Pancreas (tissue), 10 donors: Measurements from ENCODE around the gene ZNF740. TPM values are rescaled to one million over a fixed set of nuclear protein-coding genes. Genes with fewer than 3 reads are reported as not detected.

ENCODE experiments used
- ATAC-seq, 4 donors: fragments of 200-7000 bp; cut with Tn5 transposase; one replicate each; pipeline versions ENCODE4 v1.8.0 to v1.9.1; 2020; ENCODE audit warnings: mild to moderate bottlenecking in 4 of 4, moderate library complexity in 4 of 4
- DNase-seq, 6 donors: peaks; one replicate each; pipeline ENCODE4 v3.0.0-alpha.2; 2020
- FAIRE-seq: peaks from 2 replicates; lab custom pipeline; 2012; peaks lifted over from hg19 to GRCh38; lab: Jason Lieb, UNC
- H3K27ac ChIP-seq, 4 donors: fragments of 200-600 bp; sonication (generic); 1 replicate in 3 of 4; 2 replicates in 1 of 4; pipeline versions ENCODE4 v1.5.0 to v1.8.0; 2020
- H3K27me3 ChIP-seq, 4 donors: fragments of 200-600 bp; one replicate each; pipeline ENCODE4 v1.8.0; 2021
- H3K36me3 ChIP-seq, 3 donors: fragments of 200-600 bp; sonication (generic) in 1 of 3; one replicate each; pipeline versions ENCODE4 v1.5.0 to v1.8.0; 2020 to 2021
- H3K4me1 ChIP-seq, 3 donors: fragments of 200-600 bp; one replicate each; pipeline ENCODE4 v1.8.0; 2021
- H3K4me3 ChIP-seq, 4 donors: fragments of 200-600 bp; sonication (generic) in 2 of 4; one replicate each; pipeline versions ENCODE4 v1.5.0 to v1.8.0; 2020 to 2021
- H3K9me3 ChIP-seq, 4 donors: fragments of 200-600 bp; one replicate each; pipeline ENCODE4 v1.8.0; 2021
- WGBS, 2 donors: extraction: QIAGEN DNeasy Blood & Tissue Kit; methylation state at CpG; one replicate each; pipeline ENCODE4 v1.1.7; 2013; 5-methylcytosine and 5-hydroxymethylcytosine counted together
- intact Hi-C, 3 donors: fragments of 100-400 bp; cut with DNase I; formaldehyde crosslinking; loops; one replicate each; pipeline versions ENCODE4 v1.11.1 to v1.14.2; 2022
- polyA plus RNA-seq, 2 donors: library from polyadenylated mRNA; stranded (reverse); fragments of 200-250 nt; gene quantifications; one replicate each; pipeline ENCODE4 v1.2.3, GENCODE V29; 2013
- total RNA-seq, 6 donors: library from RNA; stranded (reverse); fragmentation: NEBNext Ultra II Directional in 4 of 6; extraction: Animal tissue kit (Norgen Biotek cat#: 25700) in 4 of 6; gene quantifications; one replicate each; pipeline versions ENCODE4 v1.2.1 to v1.2.4, GENCODE V29; 2021 to 2023
- TF ChIP-seq, protein P1 (sequence below), 4 donors: fragments of 200-600 bp; sonication (generic) in 3 of 4; IDR thresholded peaks; one replicate each; pipeline versions ENCODE4 v1.5.0 to v1.8.0; 2021; ENCODE audit warnings: antibody characterized with exemption in 4 of 4
- donor health status: healthy with polysubstance abuse.
- donor health status: DM: no; HTN: no; CAD: no; lungs with moderate emphysema.
- donor health status: DM: no; HTN: no; CAD: no.
- donor health status: control.
- donor health status: control.
- donor health status: Bipolar disorder and iron deficiency.
- donor health status: DM: yes; HTN: yes; CAD: no.
- donor health status: DM: no; HTN: no; CAD: no.
- donor health status: DM: no; HTN: no; CAD: no.
- donor health status: DM: yes; HTN: yes; CAD: no.

Gene ZNF740
- total and polyA plus RNA-seq, 8 donors, result 5.2 to 33.1 (median 17.8) TPM

- 77 to 81% methylated on average over 4 of the region's 4 CpGs for WGBS, 2 donors
- no peaks in the 10 kb centered on the region for H3K4me1 ChIP-seq
These were observed 30.3 kb downstream of the ZNF740 start for GRCh38 chr12:53210843-53211242.

GRCh38 chr12:53211476-53212381 lies 31.2 kb downstream of the ZNF740 start:
- intact Hi-C loops, result loop anchor here in 2 of 3 donors (5.0 to 10.0 kb wide), 2 partner anchors 73 to 76 kb away; no protein-coding TSS in a partner anchor
- H3K36me3 ChIP-seq, result peaks cover 0 to 17% (median 0%) of the 10 kb centered on the region in 3 donors
- no peaks in the 10 kb centered on the region for H3K9me3 ChIP-seq
- ATAC-seq, result no peak
- H3K4me3 ChIP-seq, result no peak overlapping the region
- peaks cover 0 to 2% (median 0%) of the 10 kb centered on the region in 3 donors for H3K4me1 ChIP-seq
- no peak for FAIRE-seq
- TF ChIP-seq, protein P1, sequence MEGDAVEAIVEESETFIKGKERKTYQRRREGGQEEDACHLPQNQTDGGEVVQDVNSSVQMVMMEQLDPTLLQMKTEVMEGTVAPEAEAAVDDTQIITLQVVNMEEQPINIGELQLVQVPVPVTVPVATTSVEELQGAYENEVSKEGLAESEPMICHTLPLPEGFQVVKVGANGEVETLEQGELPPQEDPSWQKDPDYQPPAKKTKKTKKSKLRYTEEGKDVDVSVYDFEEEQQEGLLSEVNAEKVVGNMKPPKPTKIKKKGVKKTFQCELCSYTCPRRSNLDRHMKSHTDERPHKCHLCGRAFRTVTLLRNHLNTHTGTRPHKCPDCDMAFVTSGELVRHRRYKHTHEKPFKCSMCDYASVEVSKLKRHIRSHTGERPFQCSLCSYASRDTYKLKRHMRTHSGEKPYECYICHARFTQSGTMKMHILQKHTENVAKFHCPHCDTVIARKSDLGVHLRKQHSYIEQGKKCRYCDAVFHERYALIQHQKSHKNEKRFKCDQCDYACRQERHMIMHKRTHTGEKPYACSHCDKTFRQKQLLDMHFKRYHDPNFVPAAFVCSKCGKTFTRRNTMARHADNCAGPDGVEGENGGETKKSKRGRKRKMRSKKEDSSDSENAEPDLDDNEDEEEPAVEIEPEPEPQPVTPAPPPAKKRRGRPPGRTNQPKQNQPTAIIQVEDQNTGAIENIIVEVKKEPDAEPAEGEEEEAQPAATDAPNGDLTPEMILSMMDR (IDR thresholded peaks at IDR 0.05), result no peak
- H3K27ac ChIP-seq, result no peak overlapping the region
- no peak for DNase-seq
- WGBS, 2 donors, result 83 to 84% methylated on average over 12 to 13 of the region's 13 CpGs
- H3K27me3 ChIP-seq, result no peaks in the 10 kb centered on the region

More at GRCh38 chr12:53210843-53211242, 30.3 kb downstream of the ZNF740 start:
- Histone ChIP-seq H3K27ac (no peak overlapping the region), H3K9me3 (no peaks in the 10 kb centered on the region), H3K36me3 (peaks cover 0 to 17% (median 0%) of the 10 kb centered on the region in 3 donors), H3K4me3 (no peak overlapping the region), H3K27me3 (no peaks in the 10 kb centered on the region)
- no peak for DNase-seq
- TF ChIP-seq, protein P1 (IDR thresholded peaks at IDR 0.05), result no peak
- ATAC-seq, result no peak
- intact Hi-C loops, result loop anchor here in 2 of 3 donors (5.0 to 10.0 kb wide), 2 partner anchors 74 to 76 kb away; no protein-coding TSS in a partner anchor
- no peak for FAIRE-seq

DNA sequence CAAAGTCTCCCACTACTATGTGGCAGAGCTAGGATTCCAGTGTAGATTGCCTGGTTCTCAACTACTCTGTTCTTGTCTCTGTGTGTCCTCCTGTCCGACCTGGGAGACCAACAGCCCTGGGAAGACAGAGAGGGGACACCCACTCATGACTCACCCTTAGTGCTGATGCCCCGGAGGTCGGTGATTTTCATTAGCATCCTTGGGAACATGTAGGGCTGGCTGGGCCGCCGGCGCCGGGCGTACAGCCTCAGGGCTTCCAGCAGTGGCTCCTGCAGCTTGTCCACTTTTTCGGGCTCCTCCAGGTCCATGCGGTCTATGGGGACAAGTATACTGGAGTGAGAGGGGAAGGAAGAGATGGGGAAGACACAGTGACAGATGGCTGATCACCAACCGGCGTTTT lies 32.4 kb downstream of the ZNF740 start:
- FAIRE-seq, result no peak
- no peak for DNase-seq
- no peaks in the 10 kb centered on the region for H3K9me3 ChIP-seq
- no peak overlapping the region for H3K27ac ChIP-seq
- peaks cover 0 to 13% (median 0%) of the 10 kb centered on the region in 3 donors for H3K4me1 ChIP-seq
- peaks cover 0 to 17% (median 0%) of the 10 kb centered on the region in 3 donors for H3K36me3 ChIP-seq
- WGBS, 2 donors, result 36 to 43% methylated on average over 12 of the region's 12 CpGs
- ATAC-seq, result no peak
- TF ChIP-seq, protein P1 (IDR thresholded peaks at IDR 0.05), result no peak
- intact Hi-C loops, result loop anchor here in 2 of 3 donors (5.0 to 10.0 kb wide), 2 partner anchors 72 to 74 kb away; no protein-coding TSS in a partner anchor
- no peak overlapping the region for H3K4me3 ChIP-seq
- H3K27me3 ChIP-seq, result no peaks in the 10 kb centered on the region

- FAIRE-seq, result no peak
- Histone ChIP-seq H3K9me3 (no peaks in the 10 kb centered on the region), H3K36me3 (peaks cover 0 to 17% (median 0%) of the 10 kb centered on the region in 3 donors), H3K27ac (no peak overlapping the region), H3K4me1 (peaks cover 0 to 13% (median 0%) of the 10 kb centered on the region in 3 donors), H3K27me3 (no peaks in the 10 kb centered on the region), H3K4me3 (no peak overlapping the region)
- TF ChIP-seq, protein P1 (IDR thresholded peaks at IDR 0.05), result peak; percentile 76 to 91 (median 82)
- WGBS, 2 donors, result 11 to 13% methylated on average over 14 of the region's 14 CpGs
- intact Hi-C loops, result loop anchor here in 2 of 3 donors (5.0 to 10.0 kb wide), 2 partner anchors 71 to 74 kb away; no protein-coding TSS in a partner anchor
- peak; percentile 67 to 94 (median 85) for DNase-seq
- peak; percentile 84 to 91 (median 88) for ATAC-seq
These were observed 32.8 kb downstream of the ZNF740 start for GRCh38 chr12:53213348-53213747.
